A673 (cell line): Measurements from ENCODE around the gene HOMER3.

Source experiments
- CTCF ChIP-seq: fragments of 300-800, 200-600 bp; sonication (generic); conservative IDR thresholded peaks from 2 replicates; pipeline ENCODE4 v1.5.1; 2017; ENCODE audit warnings: low read depth, mild to moderate bottlenecking, antibody characterized with exemption, low read length, moderate library complexity, mixed read lengths
- EZH2 ChIP-seq: fragments of 200-600 bp; sonication (generic); IDR thresholded peaks from 2 replicates; pipeline ENCODE4 v1.6.1; 2017; ENCODE audit warnings: borderline replicate concordance, low read depth, mild to moderate bottlenecking, mixed read lengths, antibody characterized with exemption, low read length; ENCODE audit not compliant: poor library complexity, severe bottlenecking

- TF ChIP-seq CTCF (no peak), EZH2 (no peak)
These were observed 11.7 kb downstream of the HOMER3 start for GRCh38 chr19:18929311-18929710.
